Neural progenitor cell (in vitro differentiated cells): ENCODE measurements around the gene HERC5.

ENCODE experiments used
- CTCF ChIP-seq: fragments of 200-600 bp; sonication (generic); IDR thresholded peaks from 2 replicates; pipeline ENCODE4 v1.5.1; 2017; ENCODE audit warnings: antibody characterized with exemption, mild to moderate bottlenecking
- EZH2 ChIP-seq: fragments of 200-600 bp; sonication (generic); IDR thresholded peaks from 2 replicates; pipeline ENCODE4 v1.6.1; 2017; ENCODE audit warnings: antibody characterized with exemption, mild to moderate bottlenecking, moderate library complexity
- EZH2phosphoT487 ChIP-seq: fragments of 200-600 bp; sonication (generic); IDR thresholded peaks from 2 replicates; pipeline ENCODE4 v1.6.1; 2017; ENCODE audit warnings: antibody characterized with exemption

DNA sequence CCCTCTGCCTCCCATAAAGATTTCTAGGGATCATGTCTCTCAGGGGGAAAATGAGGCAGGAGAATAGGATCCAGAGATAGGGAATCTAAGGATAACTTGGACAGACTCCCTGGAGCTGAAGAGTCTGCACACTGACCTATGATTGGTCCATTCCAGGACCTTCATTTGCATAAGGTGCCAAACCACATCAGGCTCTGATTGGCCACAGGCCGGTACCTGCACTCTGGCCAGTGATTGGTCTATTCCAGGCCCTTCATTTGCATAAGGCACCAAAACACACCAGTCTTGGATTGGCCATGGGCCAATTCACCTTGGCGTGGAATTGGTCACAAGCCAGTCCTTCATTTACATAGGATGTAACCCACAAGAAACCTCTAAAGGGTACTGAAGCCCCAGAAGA, 4.0 kb upstream of the HERC5 start:
- TF ChIP-seq CTCF (no peak), EZH2 (no peak), EZH2phosphoT487 (no peak)
